ENCODE results near the gene ARFRP1.

- TF ChIP-seq, protein P1, sequence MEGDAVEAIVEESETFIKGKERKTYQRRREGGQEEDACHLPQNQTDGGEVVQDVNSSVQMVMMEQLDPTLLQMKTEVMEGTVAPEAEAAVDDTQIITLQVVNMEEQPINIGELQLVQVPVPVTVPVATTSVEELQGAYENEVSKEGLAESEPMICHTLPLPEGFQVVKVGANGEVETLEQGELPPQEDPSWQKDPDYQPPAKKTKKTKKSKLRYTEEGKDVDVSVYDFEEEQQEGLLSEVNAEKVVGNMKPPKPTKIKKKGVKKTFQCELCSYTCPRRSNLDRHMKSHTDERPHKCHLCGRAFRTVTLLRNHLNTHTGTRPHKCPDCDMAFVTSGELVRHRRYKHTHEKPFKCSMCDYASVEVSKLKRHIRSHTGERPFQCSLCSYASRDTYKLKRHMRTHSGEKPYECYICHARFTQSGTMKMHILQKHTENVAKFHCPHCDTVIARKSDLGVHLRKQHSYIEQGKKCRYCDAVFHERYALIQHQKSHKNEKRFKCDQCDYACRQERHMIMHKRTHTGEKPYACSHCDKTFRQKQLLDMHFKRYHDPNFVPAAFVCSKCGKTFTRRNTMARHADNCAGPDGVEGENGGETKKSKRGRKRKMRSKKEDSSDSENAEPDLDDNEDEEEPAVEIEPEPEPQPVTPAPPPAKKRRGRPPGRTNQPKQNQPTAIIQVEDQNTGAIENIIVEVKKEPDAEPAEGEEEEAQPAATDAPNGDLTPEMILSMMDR (IDR thresholded peaks at IDR 0.05; ENCODE audit: insufficient read depth, low read length): no peak
- TF ChIP-seq POLR2AphosphoS5 (IDR thresholded peaks at IDR 0.05; ENCODE audit: low read depth) (no peak), GABPA (IDR thresholded peaks at IDR 0.05; ENCODE audit: low read depth) (no peak), SPI1 (IDR thresholded peaks at IDR 0.05; ENCODE audit: borderline replicate concordance, low read depth) (no peak)
- TF ChIP-seq, protein P2, sequence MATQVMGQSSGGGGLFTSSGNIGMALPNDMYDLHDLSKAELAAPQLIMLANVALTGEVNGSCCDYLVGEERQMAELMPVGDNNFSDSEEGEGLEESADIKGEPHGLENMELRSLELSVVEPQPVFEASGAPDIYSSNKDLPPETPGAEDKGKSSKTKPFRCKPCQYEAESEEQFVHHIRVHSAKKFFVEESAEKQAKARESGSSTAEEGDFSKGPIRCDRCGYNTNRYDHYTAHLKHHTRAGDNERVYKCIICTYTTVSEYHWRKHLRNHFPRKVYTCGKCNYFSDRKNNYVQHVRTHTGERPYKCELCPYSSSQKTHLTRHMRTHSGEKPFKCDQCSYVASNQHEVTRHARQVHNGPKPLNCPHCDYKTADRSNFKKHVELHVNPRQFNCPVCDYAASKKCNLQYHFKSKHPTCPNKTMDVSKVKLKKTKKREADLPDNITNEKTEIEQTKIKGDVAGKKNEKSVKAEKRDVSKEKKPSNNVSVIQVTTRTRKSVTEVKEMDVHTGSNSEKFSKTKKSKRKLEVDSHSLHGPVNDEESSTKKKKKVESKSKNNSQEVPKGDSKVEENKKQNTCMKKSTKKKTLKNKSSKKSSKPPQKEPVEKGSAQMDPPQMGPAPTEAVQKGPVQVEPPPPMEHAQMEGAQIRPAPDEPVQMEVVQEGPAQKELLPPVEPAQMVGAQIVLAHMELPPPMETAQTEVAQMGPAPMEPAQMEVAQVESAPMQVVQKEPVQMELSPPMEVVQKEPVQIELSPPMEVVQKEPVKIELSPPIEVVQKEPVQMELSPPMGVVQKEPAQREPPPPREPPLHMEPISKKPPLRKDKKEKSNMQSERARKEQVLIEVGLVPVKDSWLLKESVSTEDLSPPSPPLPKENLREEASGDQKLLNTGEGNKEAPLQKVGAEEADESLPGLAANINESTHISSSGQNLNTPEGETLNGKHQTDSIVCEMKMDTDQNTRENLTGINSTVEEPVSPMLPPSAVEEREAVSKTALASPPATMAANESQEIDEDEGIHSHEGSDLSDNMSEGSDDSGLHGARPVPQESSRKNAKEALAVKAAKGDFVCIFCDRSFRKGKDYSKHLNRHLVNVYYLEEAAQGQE (IDR thresholded peaks at IDR 0.05; ENCODE audit: insufficient replicate concordance, low read depth): no peak
Measured at GRCh38 chr20:63648895-63649589, 58.7 kb downstream of the ARFRP1 start.

Measured in HL-60 (cell line).